ENCODE results near the gene COPZ2. TPM values are rescaled to one million over a fixed set of nuclear protein-coding genes. Genes with fewer than 3 reads are reported as not detected.
"Not testable (repeated sequence)": the region's sequence is repeated elsewhere in the genome, so short reads cannot be mapped to it uniquely, and the experiment has no call there.

Gene COPZ2
- total and polyA plus RNA-seq, 9 donors, result 30.1 to 99.2 (median 47.5) TPM

DNA sequence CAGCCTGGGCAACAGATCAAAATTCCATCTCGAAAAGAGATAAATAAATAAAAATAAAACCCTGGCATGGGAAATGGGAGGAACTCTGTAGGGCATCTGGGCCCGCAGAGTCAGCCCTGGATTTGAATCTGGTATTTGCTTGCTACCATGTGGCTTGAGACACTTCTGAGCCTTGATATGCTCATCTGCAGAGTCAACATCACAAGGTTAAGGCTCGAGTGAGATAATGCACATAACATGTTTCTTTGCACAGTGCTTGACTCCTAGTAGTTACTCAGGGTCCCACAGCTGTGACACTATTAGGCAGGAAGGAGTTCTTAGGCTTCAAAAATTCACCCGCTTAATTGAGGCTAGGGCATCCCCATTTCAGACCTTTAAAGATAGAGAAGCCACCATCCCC lies 45.4 kb downstream of the COPZ2 start:
- H3K4me1 ChIP-seq (ENCODE audit: control insufficient read depth, insufficient read depth, low read length), result peaks cover 29% of the 10 kb centered on the region
- no peak overlapping the region for H3K27ac ChIP-seq (ENCODE audit: low read length)
- no peak for DNase-seq
- no peaks in the 10 kb centered on the region for H3K9me3 ChIP-seq (replicated peaks; ENCODE audit: control insufficient read depth, low read depth, low read length)
- WGBS (ENCODE audit: insufficient coverage), result 66% methylated on average over 2 of the region's 4 CpGs
- H3K36me3 ChIP-seq (ENCODE audit: control insufficient read depth, insufficient read depth, low read length), result no peaks in the 10 kb centered on the region
- H3K4me3 ChIP-seq (ENCODE audit: low read length), result no peak overlapping the region
- H3K27me3 ChIP-seq (ENCODE audit: control insufficient read depth, insufficient read depth, low read length), result peaks cover 2% of the 10 kb centered on the region

DNA sequence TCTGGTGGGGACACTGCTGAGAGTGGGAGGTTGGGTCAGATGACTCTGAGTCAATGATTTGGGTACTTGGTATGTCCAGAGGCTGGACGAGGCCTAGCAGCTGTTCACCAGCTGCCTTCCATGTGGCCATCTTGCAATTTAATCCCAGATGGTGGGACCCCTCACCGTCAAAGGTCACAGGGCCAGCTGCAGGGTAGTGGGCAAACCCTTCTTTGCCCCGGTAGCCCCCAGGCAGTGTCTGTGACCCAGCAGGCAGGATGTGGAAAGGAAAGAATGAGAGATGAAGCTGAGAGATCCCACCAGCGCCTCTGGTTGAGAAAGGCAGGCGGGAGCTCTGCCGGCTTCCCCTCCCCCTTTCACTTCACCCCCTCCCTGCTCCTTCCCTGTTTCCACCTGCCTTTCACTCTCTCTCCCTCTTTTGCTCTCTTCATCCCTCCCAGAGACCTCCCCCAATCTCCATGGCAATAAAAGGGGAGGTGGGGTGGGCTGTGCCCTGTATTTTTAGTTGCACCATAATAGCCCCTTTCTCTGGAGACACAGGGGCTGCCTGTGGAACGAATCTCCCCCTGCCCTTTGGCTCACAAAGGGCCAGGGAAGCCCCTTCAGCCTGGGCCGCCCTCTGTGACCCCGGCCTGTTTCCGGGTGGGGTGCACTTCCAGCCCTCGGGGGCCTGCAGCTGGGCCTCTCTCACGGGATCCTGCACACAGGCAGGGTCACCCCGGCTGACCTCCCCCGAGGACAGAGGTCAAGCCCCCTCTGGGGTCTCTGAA lies 46.5 kb downstream of the COPZ2 start:
- Histone ChIP-seq H3K27ac (ENCODE audit: low read length) (no peak overlapping the region), H3K9me3 (replicated peaks; ENCODE audit: control insufficient read depth, low read depth, low read length) (no peaks in the 10 kb centered on the region), H3K4me1 (ENCODE audit: control insufficient read depth, insufficient read depth, low read length) (peaks cover 33% of the 10 kb centered on the region), H3K27me3 (ENCODE audit: control insufficient read depth, insufficient read depth, low read length) (no peaks in the 10 kb centered on the region), H3K36me3 (ENCODE audit: control insufficient read depth, insufficient read depth, low read length) (no peaks in the 10 kb centered on the region), H3K4me3 (ENCODE audit: low read length) (no peak overlapping the region)
- no peak for DNase-seq
- 36% methylated on average over 10 of the region's 14 CpGs for WGBS (ENCODE audit: insufficient coverage)

DNA sequence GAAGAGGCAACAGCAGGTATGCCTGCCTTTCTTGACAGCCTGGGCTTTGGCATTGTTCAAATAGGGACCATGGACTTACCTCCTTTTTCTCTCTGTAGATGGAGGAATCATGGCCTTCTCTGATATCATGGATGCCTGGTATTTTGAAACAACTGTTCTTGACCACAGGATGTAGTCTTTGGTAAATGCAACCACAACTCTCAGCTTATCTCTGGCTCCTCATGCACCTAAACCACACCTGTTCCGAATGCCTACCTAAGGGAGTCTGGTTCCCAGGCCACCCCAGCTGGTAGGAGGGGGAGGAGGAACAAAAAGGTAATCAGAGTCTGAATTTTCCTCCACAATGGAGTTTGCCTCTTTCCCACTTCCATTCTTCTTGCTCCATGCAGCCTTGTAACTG lies 47.9 kb downstream of the COPZ2 start:
- no CpG with 5 or more reads among the region's 1 CpG for WGBS (ENCODE audit: insufficient coverage)
- Histone ChIP-seq H3K4me3 (ENCODE audit: low read length) (no peak overlapping the region), H3K36me3 (ENCODE audit: control insufficient read depth, insufficient read depth, low read length) (no peaks in the 10 kb centered on the region), H3K27ac (ENCODE audit: low read length) (no peak overlapping the region), H3K4me1 (ENCODE audit: control insufficient read depth, insufficient read depth, low read length) (peaks cover 29% of the 10 kb centered on the region), H3K27me3 (ENCODE audit: control insufficient read depth, insufficient read depth, low read length) (no peaks in the 10 kb centered on the region), H3K9me3 (replicated peaks; ENCODE audit: control insufficient read depth, low read depth, low read length) (no peaks in the 10 kb centered on the region)
- no peak for DNase-seq

DNA sequence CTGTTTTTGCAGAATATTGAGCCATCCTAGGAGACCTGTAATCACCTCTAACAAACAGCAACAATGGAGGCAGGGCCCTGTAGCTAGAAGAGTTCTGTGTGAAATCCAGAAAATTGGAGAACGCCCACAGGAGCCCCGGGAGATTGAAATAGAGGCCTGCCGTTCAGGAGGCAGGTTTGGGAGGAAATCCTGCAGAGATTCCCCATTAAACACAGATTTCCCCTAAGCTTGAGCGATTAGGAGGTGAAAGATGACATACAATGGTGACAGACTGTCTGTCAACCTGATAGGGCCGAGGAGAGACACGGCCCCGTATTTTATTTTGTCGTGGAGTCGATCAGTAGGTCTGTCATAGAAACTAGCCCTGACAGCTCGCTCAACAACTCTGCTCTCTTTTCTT lies 48.4 kb downstream of the COPZ2 start:
- no peaks in the 10 kb centered on the region for H3K9me3 ChIP-seq (replicated peaks; ENCODE audit: control insufficient read depth, low read depth, low read length)
- H3K4me1 ChIP-seq (ENCODE audit: control insufficient read depth, insufficient read depth, low read length), result peaks cover 29% of the 10 kb centered on the region

DNA sequence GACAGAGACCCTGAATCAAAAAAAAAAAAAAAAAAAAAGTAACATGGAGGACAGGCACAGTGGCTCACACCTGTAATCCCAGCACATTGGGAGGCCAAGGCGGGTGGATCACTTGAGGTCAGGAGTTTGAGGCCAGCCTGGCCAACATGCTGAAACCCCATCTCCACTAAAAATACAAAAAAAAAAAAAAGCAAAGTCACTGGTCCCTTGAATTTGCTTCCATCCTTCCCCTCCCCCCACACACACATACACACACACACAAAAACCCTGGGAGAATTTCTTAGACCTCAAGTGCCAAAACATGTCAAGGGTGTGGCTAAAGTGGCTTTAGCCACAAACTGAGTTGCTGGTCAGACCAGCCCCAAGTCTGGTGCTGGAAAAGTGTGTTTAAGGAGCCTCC lies 49.2 kb downstream of the COPZ2 start:
- DNase-seq; H3K27ac ChIP-seq (ENCODE audit: low read length); H3K9me3 ChIP-seq (replicated peaks; ENCODE audit: control insufficient read depth, low read depth, low read length); H3K4me3 ChIP-seq (ENCODE audit: low read length); H3K27me3 ChIP-seq (ENCODE audit: control insufficient read depth, insufficient read depth, low read length); H3K36me3 ChIP-seq (ENCODE audit: control insufficient read depth, insufficient read depth, low read length): not testable (repeated sequence)
- WGBS (ENCODE audit: insufficient coverage), result 100% methylated on average over 1 of the region's 1 CpG
- peaks cover 29% of the 10 kb centered on the region for H3K4me1 ChIP-seq (ENCODE audit: control insufficient read depth, insufficient read depth, low read length)

More for the DNA sequence above, 48.4 kb downstream of the COPZ2 start:
- no peak for DNase-seq
- Histone ChIP-seq H3K27me3 (ENCODE audit: control insufficient read depth, insufficient read depth, low read length) (no peaks in the 10 kb centered on the region), H3K27ac (ENCODE audit: low read length) (no peak overlapping the region), H3K36me3 (ENCODE audit: control insufficient read depth, insufficient read depth, low read length) (no peaks in the 10 kb centered on the region), H3K4me3 (ENCODE audit: low read length) (no peak overlapping the region)
- WGBS (ENCODE audit: insufficient coverage), result 55% methylated on average over 7 of the region's 10 CpGs

DNA sequence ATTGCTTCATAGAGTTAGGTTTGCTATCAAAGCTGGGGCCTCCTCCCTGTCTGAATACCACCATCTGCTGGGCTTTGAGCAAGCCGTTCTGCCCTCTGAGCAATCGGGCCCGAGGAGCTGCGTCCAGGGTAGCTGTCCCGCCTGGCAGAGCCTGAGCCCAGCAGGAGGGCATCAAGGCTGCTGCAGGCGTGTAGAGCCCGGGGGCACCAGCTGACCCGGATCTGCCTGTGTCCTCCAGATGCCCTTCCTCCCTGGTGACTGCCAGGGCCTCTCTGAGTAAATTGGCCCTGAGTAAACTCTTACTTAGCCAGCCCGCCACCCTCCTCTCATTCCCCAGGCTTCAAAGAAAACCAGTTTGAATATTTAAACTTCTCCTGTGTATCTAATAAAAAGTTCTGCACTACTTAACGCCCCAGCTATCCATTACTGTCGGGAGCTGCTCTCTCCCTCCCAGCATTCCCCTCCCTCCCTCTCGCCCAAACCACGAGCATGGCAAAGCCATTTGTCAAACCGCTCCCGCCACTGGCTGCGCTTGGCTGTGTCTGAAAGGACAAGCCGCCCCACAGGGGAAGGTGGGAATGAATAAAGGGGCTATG lies 50.3 kb downstream of the COPZ2 start:
- Histone ChIP-seq H3K4me1 (ENCODE audit: control insufficient read depth, insufficient read depth, low read length) (peaks cover 29% of the 10 kb centered on the region), H3K4me3 (ENCODE audit: low read length) (no peak overlapping the region), H3K9me3 (replicated peaks; ENCODE audit: control insufficient read depth, low read depth, low read length) (no peaks in the 10 kb centered on the region), H3K27me3 (ENCODE audit: control insufficient read depth, insufficient read depth, low read length) (no peaks in the 10 kb centered on the region), H3K36me3 (ENCODE audit: control insufficient read depth, insufficient read depth, low read length) (peaks cover 15% of the 10 kb centered on the region), H3K27ac (ENCODE audit: low read length) (peak overlapping the region; percentile 47)
- WGBS (ENCODE audit: insufficient coverage), result 27% methylated on average over 16 of the region's 17 CpGs
- DNase-seq, result no peak

DNA sequence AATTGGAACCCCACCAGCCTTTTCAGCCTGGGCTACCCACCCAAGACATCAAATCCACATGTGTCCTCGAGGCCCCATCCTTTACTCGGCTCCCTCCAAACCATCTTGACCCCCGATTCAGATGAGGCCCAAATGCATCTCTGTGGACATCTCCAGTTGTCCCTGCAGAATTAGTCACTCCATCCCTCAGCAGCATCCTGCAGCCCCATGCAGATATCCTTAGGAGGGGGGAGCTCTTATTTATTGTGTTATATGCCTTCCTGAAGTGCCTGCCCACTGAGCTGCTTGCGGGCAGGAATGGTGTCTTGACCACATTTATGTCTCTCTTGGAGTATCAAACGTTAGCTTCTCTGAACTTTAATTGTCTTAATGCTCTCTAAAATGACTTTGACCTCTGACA lies 51.1 kb downstream of the COPZ2 start:
- no peak overlapping the region for H3K27ac ChIP-seq (ENCODE audit: low read length)
- H3K4me1 ChIP-seq (ENCODE audit: control insufficient read depth, insufficient read depth, low read length), result peaks cover 27% of the 10 kb centered on the region
- peaks cover 23% of the 10 kb centered on the region for H3K36me3 ChIP-seq (ENCODE audit: control insufficient read depth, insufficient read depth, low read length)
- H3K4me3 ChIP-seq (ENCODE audit: low read length), result no peak overlapping the region
- H3K27me3 ChIP-seq (ENCODE audit: control insufficient read depth, insufficient read depth, low read length), result no peaks in the 10 kb centered on the region
- WGBS (ENCODE audit: insufficient coverage), result 61% methylated on average over 2 of the region's 5 CpGs
- DNase-seq, result no peak
- H3K9me3 ChIP-seq (replicated peaks; ENCODE audit: control insufficient read depth, low read depth, low read length), result no peaks in the 10 kb centered on the region

DNA sequence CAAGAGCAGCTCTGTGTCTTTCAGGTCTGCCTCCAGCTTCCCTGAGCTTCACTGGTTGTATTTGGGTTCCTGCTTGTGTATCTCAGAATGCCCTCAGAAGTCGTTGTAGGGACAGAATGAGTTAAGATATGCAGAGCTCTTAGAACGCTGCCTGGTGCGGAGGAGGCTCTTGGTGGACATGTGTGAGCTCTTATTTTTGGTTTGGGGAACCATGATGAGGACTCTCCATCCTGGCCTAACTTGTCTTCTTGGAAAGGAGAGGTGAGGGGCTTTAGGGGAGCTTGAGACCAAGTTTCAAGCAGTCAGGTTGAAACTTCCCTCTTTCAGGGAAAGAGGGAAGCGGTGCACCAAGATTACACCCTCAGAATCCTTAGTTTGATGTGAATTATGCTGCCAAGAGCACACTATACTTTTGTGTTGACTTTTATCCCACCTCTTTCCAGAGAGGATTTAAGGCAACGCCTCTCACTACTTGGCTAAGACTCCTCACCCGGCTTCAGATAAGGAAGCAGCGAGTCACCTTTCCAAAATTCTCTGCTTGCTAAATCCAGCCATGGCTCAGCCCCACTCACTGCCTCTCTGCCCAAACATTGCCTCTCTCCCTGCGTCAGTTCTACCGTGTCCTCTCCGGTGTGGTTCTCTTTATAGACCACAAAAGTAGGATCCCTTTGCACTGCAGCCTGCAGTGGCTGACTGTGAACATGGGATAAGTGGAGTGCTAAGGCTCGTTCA lies 53.9 kb downstream of the COPZ2 start:
- peaks cover 51% of the 10 kb centered on the region for H3K36me3 ChIP-seq (ENCODE audit: control insufficient read depth, insufficient read depth, low read length)
- WGBS (ENCODE audit: insufficient coverage), result 66% methylated on average over 5 of the region's 11 CpGs

DNA sequence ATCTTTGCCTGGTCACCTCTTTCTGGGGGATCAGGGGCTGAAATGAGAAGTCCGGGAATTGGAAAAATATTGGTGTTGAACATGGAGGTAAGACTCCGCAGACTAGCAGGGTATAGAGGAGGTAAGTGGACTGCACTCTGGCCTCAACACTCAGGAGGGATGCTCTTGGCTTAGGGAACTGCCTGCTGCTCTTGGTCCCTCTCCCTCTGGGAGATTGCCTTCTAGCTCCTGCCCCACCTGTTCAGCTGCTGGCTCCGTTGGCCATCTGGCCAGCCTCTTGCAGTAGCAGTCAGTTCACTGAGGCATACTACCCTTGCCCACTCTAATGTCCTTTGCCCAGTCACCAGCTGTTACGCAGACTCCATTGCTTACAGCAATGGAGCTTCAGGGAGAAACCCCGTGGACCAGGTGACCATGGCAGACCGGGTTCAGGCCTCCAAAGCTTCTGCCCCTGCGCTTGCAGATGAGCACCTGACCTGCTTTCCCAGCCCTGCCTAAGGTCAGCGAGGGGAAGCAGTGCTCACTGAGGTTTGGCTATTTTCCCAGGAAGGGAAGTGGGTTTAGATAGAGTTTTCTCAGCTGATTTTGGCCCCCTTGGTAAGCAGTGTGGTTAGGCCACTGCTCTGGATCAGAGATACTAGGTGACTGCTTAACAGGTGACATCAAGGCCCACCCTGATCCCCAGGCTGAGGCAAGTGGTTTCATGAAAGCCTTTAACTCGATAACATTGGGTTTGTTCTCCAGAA lies 54.8 kb downstream of the COPZ2 start:
- Histone ChIP-seq H3K36me3 (ENCODE audit: control insufficient read depth, insufficient read depth, low read length) (peaks cover 57% of the 10 kb centered on the region), H3K4me3 (ENCODE audit: low read length) (no peak overlapping the region), H3K27me3 (ENCODE audit: control insufficient read depth, insufficient read depth, low read length) (no peaks in the 10 kb centered on the region), H3K9me3 (replicated peaks; ENCODE audit: control insufficient read depth, low read depth, low read length) (no peaks in the 10 kb centered on the region), H3K27ac (ENCODE audit: low read length) (no peak overlapping the region), H3K4me1 (ENCODE audit: control insufficient read depth, insufficient read depth, low read length) (peaks cover 10% of the 10 kb centered on the region)
- DNase-seq, result no peak
- 83% methylated on average over 8 of the region's 9 CpGs for WGBS (ENCODE audit: insufficient coverage)

More for the DNA sequence above, 53.9 kb downstream of the COPZ2 start:
- Histone ChIP-seq H3K4me3 (ENCODE audit: low read length) (no peak overlapping the region), H3K27ac (ENCODE audit: low read length) (no peak overlapping the region), H3K9me3 (replicated peaks; ENCODE audit: control insufficient read depth, low read depth, low read length) (no peaks in the 10 kb centered on the region), H3K4me1 (ENCODE audit: control insufficient read depth, insufficient read depth, low read length) (peaks cover 15% of the 10 kb centered on the region), H3K27me3 (ENCODE audit: control insufficient read depth, insufficient read depth, low read length) (no peaks in the 10 kb centered on the region)
- DNase-seq, result no peak
